Panc1 (cell line): Measurements from ENCODE around the gene KISS1R. TPM values are rescaled to one million over a fixed set of nuclear protein-coding genes. Genes with fewer than 3 reads are reported as not detected.

ENCODE experiments used
- ATAC-seq: fragments of 200-7000 bp; cut with Tn5 transposase; 2 replicates; pipeline ENCODE4 v1.9.1; 2020; ENCODE audit warnings: mild to moderate bottlenecking, moderate library complexity
- BruUV-seq: library from RNA; stranded (reverse); fragments of 400-500 nt; replicated peaks from 2 replicates; lab custom pipeline; 2021; lab: Mats Ljungman, UMichigan
- CTCF ChIA-PET: fragments of 300-600 bp; sonication (Branson Sonifier 250); formaldehyde crosslinking; loops from one replicate; lab custom pipeline; 2022; ENCODE audit warnings: antibody characterized with exemption; lab: Charles Lee
- POLR2A ChIA-PET: fragments of 300-600 bp; sonication (Branson Sonifier 250); formaldehyde crosslinking; loops from one replicate; lab custom pipeline; 2022; ENCODE audit warnings: antibody characterized with exemption; lab: Charles Lee
- DNase-seq: peaks from one replicate; pipeline ENCODE4 v3.0.0-alpha.2; 2010; ENCODE audit warnings: low read depth, low spot score
- H3K27ac ChIP-seq: 2 replicates; pipeline ENCODE4 v1.5.1; 2011; ENCODE audit warnings: mild to moderate bottlenecking, low read length, inconsistent platforms
- H3K27me3 ChIP-seq: fragments of 200-500 bp; sonication (Bioruptor generic); 2 replicates; pipeline ENCODE4 v1.6.0; 2014; ENCODE audit warnings: low read length, inconsistent platforms; ENCODE audit not compliant: control insufficient read depth, insufficient read depth
- H3K36me3 ChIP-seq: fragments of 200-500 bp; sonication (Bioruptor generic); 2 replicates; pipeline ENCODE4 v1.5.1; 2014; ENCODE audit warnings: inconsistent platforms, mild to moderate bottlenecking, low read length, moderate library complexity; ENCODE audit not compliant: control insufficient read depth, insufficient read depth
- H3K4me1 ChIP-seq: 2 replicates; pipeline ENCODE4 v1.5.1; 2011; ENCODE audit warnings: inconsistent platforms, mild to moderate bottlenecking, low read length, moderate library complexity; ENCODE audit not compliant: control insufficient read depth, insufficient read depth
- H3K4me3 ChIP-seq, 2 experiments: 2 replicates each; pipeline ENCODE4 v1.5.1; 2011 to 2012; ENCODE audit warnings: low read depth in 2 of 2, low read length in 2 of 2, mild to moderate bottlenecking in 2 of 2, inconsistent platforms in 1 of 2, moderate library complexity in 1 of 2
- H3K9me3 ChIP-seq: fragments of 200-500 bp; sonication (Bioruptor generic); 2 replicates; pipeline ENCODE4 v1.5.1; 2014; ENCODE audit warnings: low read depth, mild to moderate bottlenecking, inconsistent platforms, low read length, moderate library complexity; ENCODE audit not compliant: control insufficient read depth, insufficient read depth
- CTCF ChIP-seq: fragments of 450-650 bp; IDR thresholded peaks from 2 replicates; pipeline ENCODE4 v1.5.1; 2017; ENCODE audit warnings: mild to moderate bottlenecking
- POLR2AphosphoS5 ChIP-seq: IDR thresholded peaks from 2 replicates; pipeline ENCODE4 v1.6.1; 2012; ENCODE audit warnings: mild to moderate bottlenecking, low read depth, low read length, moderate library complexity
- SIN3A ChIP-seq: IDR thresholded peaks from 2 replicates; pipeline ENCODE4 v1.6.1; 2012; ENCODE audit warnings: low read depth, mild to moderate bottlenecking, low read length, moderate library complexity, borderline replicate concordance; ENCODE audit not compliant: insufficient read depth
- TCF7L2 ChIP-seq: IDR thresholded peaks from 2 replicates; pipeline ENCODE4 v1.6.1; 2011; ENCODE audit warnings: mild to moderate bottlenecking, low read depth, low read length, inconsistent platforms
- in situ Hi-C: cut with HindIII; loops from 2 replicates; pipeline ENCODE4 v1.10.0; 2016; ENCODE audit warnings: low sequenced_read_pairs, low pct_unique_long_range_greater_than_20kb
- intact Hi-C: fragments of 100-400 bp; cut with micrococcal nuclease; formaldehyde crosslinking; loops from one replicate; pipeline ENCODE4 v1.10.0; 2022; ENCODE audit not compliant: unreplicated experiment
- total RNA-seq: library from RNA; stranded (reverse); gene quantifications from one replicate; pipeline ENCODE4 v1.2.1, GENCODE V29; 2021; ENCODE audit not compliant: unreplicated experiment
- TF ChIP-seq, protein P1 (sequence below), 2 experiments: IDR thresholded peaks; 2 replicates each; pipeline ENCODE4 v1.6.1; 2011 to 2012; ENCODE audit warnings: low read depth in 2 of 2, control low read depth in 1 of 2, low read length in 1 of 2, mild to moderate bottlenecking in 1 of 2, moderate library complexity in 1 of 2; ENCODE audit not compliant: insufficient read depth in 1 of 2

The KISS1R gene
- total RNA-seq, 1 experiment from 2014 or later: 0.92 TPM

GRCh38 chr19:896434-896833, 20.7 kb upstream of the KISS1R start:
- Histone ChIP-seq H3K4me1 (no peaks in the 10 kb centered on the region), H3K27ac (no peak overlapping the region), H3K9me3 (no peaks in the 10 kb centered on the region), H3K4me3 (no peak overlapping the region), H3K36me3 (no peaks in the 10 kb centered on the region), H3K27me3 (no peaks in the 10 kb centered on the region)
- ChIA-PET CTCF (no interaction called here), POLR2A (no interaction called here)
- in situ Hi-C loops: no loop called here
- ATAC-seq (no peak), DNase-seq (no peak)
- intact Hi-C loops: no loop called here
- no TSS peak for BruUV-seq
- TF ChIP-seq, protein P1, sequence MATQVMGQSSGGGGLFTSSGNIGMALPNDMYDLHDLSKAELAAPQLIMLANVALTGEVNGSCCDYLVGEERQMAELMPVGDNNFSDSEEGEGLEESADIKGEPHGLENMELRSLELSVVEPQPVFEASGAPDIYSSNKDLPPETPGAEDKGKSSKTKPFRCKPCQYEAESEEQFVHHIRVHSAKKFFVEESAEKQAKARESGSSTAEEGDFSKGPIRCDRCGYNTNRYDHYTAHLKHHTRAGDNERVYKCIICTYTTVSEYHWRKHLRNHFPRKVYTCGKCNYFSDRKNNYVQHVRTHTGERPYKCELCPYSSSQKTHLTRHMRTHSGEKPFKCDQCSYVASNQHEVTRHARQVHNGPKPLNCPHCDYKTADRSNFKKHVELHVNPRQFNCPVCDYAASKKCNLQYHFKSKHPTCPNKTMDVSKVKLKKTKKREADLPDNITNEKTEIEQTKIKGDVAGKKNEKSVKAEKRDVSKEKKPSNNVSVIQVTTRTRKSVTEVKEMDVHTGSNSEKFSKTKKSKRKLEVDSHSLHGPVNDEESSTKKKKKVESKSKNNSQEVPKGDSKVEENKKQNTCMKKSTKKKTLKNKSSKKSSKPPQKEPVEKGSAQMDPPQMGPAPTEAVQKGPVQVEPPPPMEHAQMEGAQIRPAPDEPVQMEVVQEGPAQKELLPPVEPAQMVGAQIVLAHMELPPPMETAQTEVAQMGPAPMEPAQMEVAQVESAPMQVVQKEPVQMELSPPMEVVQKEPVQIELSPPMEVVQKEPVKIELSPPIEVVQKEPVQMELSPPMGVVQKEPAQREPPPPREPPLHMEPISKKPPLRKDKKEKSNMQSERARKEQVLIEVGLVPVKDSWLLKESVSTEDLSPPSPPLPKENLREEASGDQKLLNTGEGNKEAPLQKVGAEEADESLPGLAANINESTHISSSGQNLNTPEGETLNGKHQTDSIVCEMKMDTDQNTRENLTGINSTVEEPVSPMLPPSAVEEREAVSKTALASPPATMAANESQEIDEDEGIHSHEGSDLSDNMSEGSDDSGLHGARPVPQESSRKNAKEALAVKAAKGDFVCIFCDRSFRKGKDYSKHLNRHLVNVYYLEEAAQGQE (IDR thresholded peaks at IDR 0.05; ENCODE audit: insufficient read depth in 1 of 2, low read depth in 2 of 2, low read length in 1 of 2): no peak
- TF ChIP-seq CTCF (no peak), TCF7L2 (no peak), POLR2AphosphoS5 (no peak)

DNA sequence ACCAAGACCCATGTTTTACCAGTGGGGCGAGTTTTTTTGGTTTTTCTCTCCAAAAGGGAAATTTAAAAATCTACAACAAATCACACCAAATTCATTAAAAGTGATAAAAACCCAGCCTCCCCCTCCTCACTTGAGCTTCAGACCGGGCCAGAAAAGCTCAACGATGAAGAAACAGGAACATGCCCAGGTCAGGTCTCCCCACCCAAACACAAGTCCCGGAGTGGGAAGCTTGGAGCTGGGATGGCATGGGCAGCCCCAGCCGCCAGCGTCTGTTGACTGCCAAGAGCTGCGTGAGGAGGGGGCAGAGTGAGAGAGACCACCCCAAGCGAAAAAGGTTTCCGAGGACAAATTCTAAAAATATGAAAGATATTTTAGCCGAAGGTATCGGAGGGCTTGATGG, 20.1 kb upstream of the KISS1R start:
- ChIA-PET POLR2A (no interaction called here), CTCF (no interaction called here)
- BruUV-seq: no TSS peak
- Histone ChIP-seq H3K36me3 (no peaks in the 10 kb centered on the region), H3K4me1 (no peaks in the 10 kb centered on the region), H3K27me3 (no peaks in the 10 kb centered on the region), H3K4me3 (no peak overlapping the region), H3K9me3 (no peaks in the 10 kb centered on the region), H3K27ac (no peak overlapping the region)
- no peak for TF ChIP-seq SIN3A
- TF ChIP-seq, protein P1 (IDR thresholded peaks at IDR 0.05; ENCODE audit: insufficient read depth in 1 of 2, low read depth in 2 of 2, low read length in 1 of 2): no peak
- no peak for TF ChIP-seq TCF7L2
- no peak for TF ChIP-seq POLR2AphosphoS5
- no peak for TF ChIP-seq CTCF
- ATAC-seq: no peak
- intact Hi-C loops: no loop called here
- no peak for DNase-seq
- in situ Hi-C loops: no loop called here
